SK-N-SH treated with all-trans-retinoic acid at 6 μM for 48 hours (cell line): ENCODE measurements around the gene STRA6.

Experiments
- ATAC-seq: fragments of 200-7000 bp; cut with Tn5 transposase; 3 replicates; pipeline ENCODE4 v1.9.1; 2020; ENCODE audit warnings: mild to moderate bottlenecking, moderate library complexity
- ARNTL ChIP-seq: fragments of 450-650 bp; formaldehyde crosslinking; IDR thresholded peaks from 2 replicates; pipeline ENCODE4 v1.5.0; 2020; ENCODE audit warnings: low read depth, mild to moderate bottlenecking, moderate library complexity, borderline replicate concordance
- CREB5 ChIP-seq: fragments of 250-450 bp; sonication (Bioruptor Pico); IDR thresholded peaks from 2 replicates; pipeline ENCODE4 v1.5.1; 2020; ENCODE audit warnings: low read depth, mild to moderate bottlenecking, moderate library complexity
- CSDC2 ChIP-seq: fragments of 250-450 bp; sonication (Bioruptor Pico); IDR thresholded peaks from 2 replicates; pipeline ENCODE4 v1.5.0; 2020; ENCODE audit warnings: mild to moderate bottlenecking, moderate library complexity
- ESRRG ChIP-seq: fragments of 250-450 bp; sonication (Bioruptor Pico); IDR thresholded peaks from 2 replicates; pipeline ENCODE4 v1.6.1; 2021; ENCODE audit warnings: mild to moderate bottlenecking
- GLIS3 ChIP-seq: fragments of 250-450 bp; sonication (Bioruptor Pico); IDR thresholded peaks from 2 replicates; pipeline ENCODE4 v1.5.0; 2020; ENCODE audit warnings: mild to moderate bottlenecking, moderate library complexity
- ISL1 ChIP-seq: fragments of 250-450 bp; sonication (Bioruptor Pico); IDR thresholded peaks from 2 replicates; pipeline ENCODE4 v2.1.2; 2022; ENCODE audit warnings: mild to moderate bottlenecking, moderate library complexity
- OSR1 ChIP-seq: fragments of 250-450 bp; sonication (Bioruptor Pico); IDR thresholded peaks from 2 replicates; pipeline ENCODE4 v1.8.0; 2022; ENCODE audit warnings: moderate library complexity, mild to moderate bottlenecking, inconsistent platforms
- PATZ1 ChIP-seq: fragments of 250-450 bp; sonication (Bioruptor Pico); IDR thresholded peaks from 2 replicates; pipeline ENCODE4 v1.8.0; 2020; ENCODE audit warnings: mild to moderate bottlenecking, moderate library complexity, borderline replicate concordance
- PPARA ChIP-seq: fragments of 250-450 bp; sonication (Bioruptor Pico); IDR thresholded peaks from 2 replicates; pipeline ENCODE4 v1.5.0; 2020; ENCODE audit warnings: mild to moderate bottlenecking, borderline replicate concordance
- RARB ChIP-seq: fragments of 250-450 bp; sonication (Bioruptor Pico); IDR thresholded peaks from 2 replicates; pipeline ENCODE4 v1.8.0; 2021; ENCODE audit warnings: mild to moderate bottlenecking, moderate library complexity
- SNAI2 ChIP-seq: fragments of 250-450 bp; sonication (Bioruptor Pico); IDR thresholded peaks from 2 replicates; pipeline ENCODE4 v1.5.0; 2020; ENCODE audit warnings: mild to moderate bottlenecking, moderate library complexity
- TCF4 ChIP-seq: fragments of 250-450 bp; sonication (Bioruptor Pico); IDR thresholded peaks from 2 replicates; pipeline ENCODE4 v1.8.0; 2021; ENCODE audit warnings: mild to moderate bottlenecking, moderate library complexity, borderline replicate concordance
- TOX ChIP-seq: fragments of 250-450 bp; sonication (Bioruptor Pico); IDR thresholded peaks from 2 replicates; pipeline ENCODE4 v1.8.0; 2021; ENCODE audit warnings: mild to moderate bottlenecking, moderate library complexity, borderline replicate concordance
- ZFP3 ChIP-seq: fragments of 250-450 bp; sonication (Bioruptor Pico); IDR thresholded peaks from 2 replicates; pipeline ENCODE4 v1.5.0; 2020; ENCODE audit warnings: mild to moderate bottlenecking, moderate library complexity
- ZFP30 ChIP-seq: fragments of 450-650 bp; formaldehyde crosslinking; IDR thresholded peaks from 2 replicates; pipeline ENCODE4 v1.5.0; 2022; ENCODE audit warnings: mild to moderate bottlenecking, moderate library complexity
- TF ChIP-seq, protein P1 (sequence below): fragments of 250-450 bp; sonication (Bioruptor Pico); IDR thresholded peaks from 2 replicates; pipeline ENCODE4 v1.5.0; 2020; ENCODE audit warnings: mild to moderate bottlenecking, moderate library complexity
- TF ChIP-seq, protein P2 (sequence below): fragments of 250-450 bp; sonication (Bioruptor Pico); IDR thresholded peaks from 2 replicates; pipeline ENCODE4 v1.8.0; 2021; ENCODE audit warnings: low read depth, mild to moderate bottlenecking, moderate library complexity, borderline replicate concordance

STRA6 gene

GRCh38 chr15:74233373-74233772 is 30.8 kb upstream of the STRA6 start:
- no peak for TF ChIP-seq CSDC2 (CRISPR knock-in tag)
- no peak for ATAC-seq

DNA sequence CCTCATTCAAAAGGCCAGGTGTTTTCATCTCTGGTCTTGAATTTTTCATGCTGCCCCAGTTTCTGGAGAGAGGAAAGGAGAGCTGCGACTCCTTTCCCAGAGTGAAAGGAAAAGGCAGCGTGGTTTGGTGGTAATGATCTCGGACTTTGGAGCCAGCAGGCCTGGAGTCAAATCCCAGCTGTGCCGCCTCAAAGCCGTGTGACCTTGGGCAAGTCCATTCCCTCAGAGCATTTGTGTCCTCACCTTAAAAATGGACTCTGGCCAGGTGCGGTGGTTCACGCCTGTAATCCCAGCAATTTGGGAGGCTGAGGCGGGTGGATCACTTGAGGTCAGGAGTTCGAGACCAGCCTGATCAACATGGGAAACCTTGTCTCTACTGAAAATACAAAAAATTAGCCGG is 28.9 kb upstream of the STRA6 start:
- no peak for ATAC-seq
- TF ChIP-seq OSR1 (CRISPR knock-in tag) (no peak), CSDC2 (CRISPR knock-in tag) (no peak), TOX (CRISPR knock-in tag) (no peak), ESRRG (no peak)

- no peak for TF ChIP-seq ZFP30 (CRISPR knock-in tag)
- TF ChIP-seq OSR1 (CRISPR knock-in tag): no peak
- no peak for TF ChIP-seq RARB (CRISPR knock-in tag)
- TF ChIP-seq, protein P1, sequence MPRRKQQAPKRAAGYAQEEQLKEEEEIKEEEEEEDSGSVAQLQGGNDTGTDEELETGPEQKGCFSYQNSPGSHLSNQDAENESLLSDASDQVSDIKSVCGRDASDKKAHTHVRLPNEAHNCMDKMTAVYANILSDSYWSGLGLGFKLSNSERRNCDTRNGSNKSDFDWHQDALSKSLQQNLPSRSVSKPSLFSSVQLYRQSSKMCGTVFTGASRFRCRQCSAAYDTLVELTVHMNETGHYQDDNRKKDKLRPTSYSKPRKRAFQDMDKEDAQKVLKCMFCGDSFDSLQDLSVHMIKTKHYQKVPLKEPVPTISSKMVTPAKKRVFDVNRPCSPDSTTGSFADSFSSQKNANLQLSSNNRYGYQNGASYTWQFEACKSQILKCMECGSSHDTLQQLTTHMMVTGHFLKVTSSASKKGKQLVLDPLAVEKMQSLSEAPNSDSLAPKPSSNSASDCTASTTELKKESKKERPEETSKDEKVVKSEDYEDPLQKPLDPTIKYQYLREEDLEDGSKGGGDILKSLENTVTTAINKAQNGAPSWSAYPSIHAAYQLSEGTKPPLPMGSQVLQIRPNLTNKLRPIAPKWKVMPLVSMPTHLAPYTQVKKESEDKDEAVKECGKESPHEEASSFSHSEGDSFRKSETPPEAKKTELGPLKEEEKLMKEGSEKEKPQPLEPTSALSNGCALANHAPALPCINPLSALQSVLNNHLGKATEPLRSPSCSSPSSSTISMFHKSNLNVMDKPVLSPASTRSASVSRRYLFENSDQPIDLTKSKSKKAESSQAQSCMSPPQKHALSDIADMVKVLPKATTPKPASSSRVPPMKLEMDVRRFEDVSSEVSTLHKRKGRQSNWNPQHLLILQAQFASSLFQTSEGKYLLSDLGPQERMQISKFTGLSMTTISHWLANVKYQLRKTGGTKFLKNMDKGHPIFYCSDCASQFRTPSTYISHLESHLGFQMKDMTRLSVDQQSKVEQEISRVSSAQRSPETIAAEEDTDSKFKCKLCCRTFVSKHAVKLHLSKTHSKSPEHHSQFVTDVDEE (CRISPR knock-in tag): no peak
- TF ChIP-seq ISL1 (CRISPR knock-in tag): no peak
- TF ChIP-seq TCF4 (CRISPR knock-in tag): no peak
- TF ChIP-seq SNAI2 (CRISPR knock-in tag): no peak
- no peak for TF ChIP-seq ARNTL (CRISPR knock-in tag)
- TF ChIP-seq ESRRG: no peak
- TF ChIP-seq ZFP3 (CRISPR knock-in tag): no peak
- no peak for ATAC-seq
These were observed 27.1 kb upstream of the STRA6 start for GRCh38 chr15:74229686-74230085.

DNA sequence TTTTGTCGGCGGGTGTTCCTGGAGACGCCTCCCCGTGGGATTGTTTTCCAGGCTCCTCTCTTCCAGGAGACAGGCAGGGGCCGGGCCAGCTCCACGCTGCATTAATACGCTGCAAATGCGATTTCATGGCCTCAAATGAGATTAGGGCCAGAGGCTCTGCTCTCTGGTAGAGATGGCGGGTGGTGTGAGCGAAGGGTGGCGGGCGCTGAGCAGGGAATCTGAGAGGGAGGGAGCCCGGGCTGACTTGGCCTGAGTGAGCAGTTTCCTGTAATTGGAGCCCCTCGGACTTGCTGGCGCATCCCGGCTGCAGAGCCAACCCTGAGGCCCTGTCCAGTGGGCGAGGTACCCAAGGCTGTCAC is 26.1 kb upstream of the STRA6 start:
- TF ChIP-seq PATZ1 (peak; percentile 90), PPARA (CRISPR knock-in tag) (no peak), CREB5 (CRISPR knock-in tag) (no peak), GLIS3 (CRISPR knock-in tag) (no peak), TCF4 (CRISPR knock-in tag) (peak; percentile 77; the same call in 1 of the 2 replicates), ZFP30 (CRISPR knock-in tag) (no peak)
- TF ChIP-seq, protein P1 (CRISPR knock-in tag): no peak; the same call in 1 of the 2 replicates
- TF ChIP-seq, protein P2, sequence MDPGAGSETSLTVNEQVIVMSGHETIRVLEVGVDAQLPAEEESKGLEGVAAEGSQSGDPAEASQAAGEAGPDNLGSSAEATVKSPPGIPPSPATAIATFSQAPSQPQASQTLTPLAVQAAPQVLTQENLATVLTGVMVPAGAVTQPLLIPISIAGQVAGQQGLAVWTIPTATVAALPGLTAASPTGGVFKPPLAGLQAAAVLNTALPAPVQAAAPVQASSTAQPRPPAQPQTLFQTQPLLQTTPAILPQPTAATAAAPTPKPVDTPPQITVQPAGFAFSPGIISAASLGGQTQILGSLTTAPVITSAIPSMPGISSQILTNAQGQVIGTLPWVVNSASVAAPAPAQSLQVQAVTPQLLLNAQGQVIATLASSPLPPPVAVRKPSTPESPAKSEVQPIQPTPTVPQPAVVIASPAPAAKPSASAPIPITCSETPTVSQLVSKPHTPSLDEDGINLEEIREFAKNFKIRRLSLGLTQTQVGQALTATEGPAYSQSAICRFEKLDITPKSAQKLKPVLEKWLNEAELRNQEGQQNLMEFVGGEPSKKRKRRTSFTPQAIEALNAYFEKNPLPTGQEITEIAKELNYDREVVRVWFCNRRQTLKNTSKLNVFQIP (CRISPR knock-in tag): no peak
- TF ChIP-seq, all 23 proteins: peak for 2

More for the DNA sequence above, 26.1 kb upstream of the STRA6 start:
- peak; percentile 79 for ATAC-seq
